Endothelial cell of umbilical vein (primary cell): ENCODE data around the gene INCENP.

ENCODE experiments used
- CTCF ChIP-seq, 2 donors: IDR thresholded peaks; 1 replicate in 1 of 2; 2 replicates in 1 of 2; pipeline ENCODE4 v1.5.1; 2011; ENCODE audit warnings: low read length in 2 of 2, mild to moderate bottlenecking in 2 of 2, moderate library complexity in 2 of 2, control low read depth in 1 of 2, inconsistent platforms in 1 of 2, low read depth in 1 of 2; ENCODE audit not compliant: insufficient read depth in 1 of 2; ENCODE audit errors: extremely low read depth in 1 of 2
- POLR2A ChIP-seq: IDR thresholded peaks from 2 replicates; pipeline ENCODE4 v1.6.1; 2012; ENCODE audit warnings: low read depth, mild to moderate bottlenecking, control low read depth, low read length
- TF ChIP-seq, protein P1 (sequence below): IDR thresholded peaks from 2 replicates; pipeline ENCODE4 v1.6.1; 2011; ENCODE audit not compliant: insufficient read depth, insufficient read length

DNA sequence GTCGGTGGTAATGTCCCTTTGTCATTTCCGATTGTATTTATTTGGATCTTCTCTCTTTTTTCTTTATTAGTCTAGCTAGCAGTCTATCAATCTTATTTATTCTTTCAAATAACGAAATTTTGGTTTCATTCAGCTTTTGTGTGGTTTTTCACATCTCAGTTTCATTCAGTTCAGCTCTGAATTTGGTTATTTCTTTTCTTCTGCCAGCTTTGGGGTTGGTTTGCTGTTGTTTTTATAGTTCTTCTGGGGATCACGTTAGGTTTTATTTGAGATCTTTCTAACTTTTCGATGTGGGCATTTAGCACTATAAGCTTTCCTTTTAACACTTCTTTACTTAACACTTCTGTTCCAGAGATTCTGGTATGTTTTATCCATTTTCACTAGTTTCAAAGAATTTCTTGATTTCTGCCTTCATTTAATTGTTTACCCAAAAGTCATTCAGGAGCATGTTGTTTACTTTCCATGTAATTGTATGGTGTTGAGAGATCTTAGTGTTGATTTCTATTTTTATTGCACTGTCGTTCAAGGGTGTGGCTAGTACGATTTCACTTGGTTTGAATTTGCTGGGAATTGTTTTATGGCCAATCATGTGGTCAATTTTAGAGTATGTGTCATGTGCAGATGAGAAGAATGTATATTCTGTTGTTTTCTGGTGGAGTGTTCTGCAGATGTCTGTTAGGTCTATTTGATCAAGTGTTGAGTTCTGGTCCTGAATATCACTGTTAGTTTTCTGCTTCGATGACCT, 58.5 kb downstream of the INCENP start:
- no peak for TF ChIP-seq CTCF (IDR thresholded peaks at IDR 0.05; ENCODE audit: extremely low read depth in 1 of 2, insufficient read depth in 1 of 2, low read depth in 1 of 2, low read length in 2 of 2)
- TF ChIP-seq, protein P1, sequence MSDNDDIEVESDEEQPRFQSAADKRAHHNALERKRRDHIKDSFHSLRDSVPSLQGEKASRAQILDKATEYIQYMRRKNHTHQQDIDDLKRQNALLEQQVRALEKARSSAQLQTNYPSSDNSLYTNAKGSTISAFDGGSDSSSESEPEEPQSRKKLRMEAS, result no peak
- TF ChIP-seq POLR2A, result no peak
